ENCODE results near the gene PUM2.

DNA sequence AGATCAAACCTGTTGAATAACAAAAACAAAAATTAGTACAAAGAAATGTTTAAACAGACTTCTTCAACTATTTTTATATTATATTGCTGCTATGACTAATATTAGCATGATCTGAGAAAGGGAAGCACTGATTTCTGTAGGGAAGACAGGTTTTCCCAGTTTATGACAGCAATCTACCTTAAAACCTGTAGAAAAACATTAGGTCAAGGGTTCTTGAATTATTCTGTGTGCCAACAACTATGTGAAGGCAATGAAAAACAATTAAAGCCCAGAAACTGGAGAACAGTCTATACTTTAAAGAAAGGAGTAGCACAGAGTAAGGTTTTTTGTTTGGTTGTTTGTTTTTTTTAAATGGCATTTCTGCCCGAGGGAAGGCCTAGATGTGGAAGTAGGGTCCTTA lies 23.3 kb downstream of the PUM2 start:
- no peak for TF ChIP-seq POLR2AphosphoS5 (IDR thresholded peaks at IDR 0.05; ENCODE audit: insufficient read depth in 1 of 2, low read depth in 1 of 2)
- TF ChIP-seq, protein P1, sequence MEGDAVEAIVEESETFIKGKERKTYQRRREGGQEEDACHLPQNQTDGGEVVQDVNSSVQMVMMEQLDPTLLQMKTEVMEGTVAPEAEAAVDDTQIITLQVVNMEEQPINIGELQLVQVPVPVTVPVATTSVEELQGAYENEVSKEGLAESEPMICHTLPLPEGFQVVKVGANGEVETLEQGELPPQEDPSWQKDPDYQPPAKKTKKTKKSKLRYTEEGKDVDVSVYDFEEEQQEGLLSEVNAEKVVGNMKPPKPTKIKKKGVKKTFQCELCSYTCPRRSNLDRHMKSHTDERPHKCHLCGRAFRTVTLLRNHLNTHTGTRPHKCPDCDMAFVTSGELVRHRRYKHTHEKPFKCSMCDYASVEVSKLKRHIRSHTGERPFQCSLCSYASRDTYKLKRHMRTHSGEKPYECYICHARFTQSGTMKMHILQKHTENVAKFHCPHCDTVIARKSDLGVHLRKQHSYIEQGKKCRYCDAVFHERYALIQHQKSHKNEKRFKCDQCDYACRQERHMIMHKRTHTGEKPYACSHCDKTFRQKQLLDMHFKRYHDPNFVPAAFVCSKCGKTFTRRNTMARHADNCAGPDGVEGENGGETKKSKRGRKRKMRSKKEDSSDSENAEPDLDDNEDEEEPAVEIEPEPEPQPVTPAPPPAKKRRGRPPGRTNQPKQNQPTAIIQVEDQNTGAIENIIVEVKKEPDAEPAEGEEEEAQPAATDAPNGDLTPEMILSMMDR (IDR thresholded peaks at IDR 0.05), result no peak

Measured in vagina (tissue), 2 donors.